ENCODE results near the gene NR1D1.

GRCh38 chr17:40068917-40069750 is 31.3 kb downstream of the NR1D1 start:
- TF ChIP-seq CTCF (IDR thresholded peaks at IDR 0.05) (no peak), POLR2AphosphoS5 (IDR thresholded peaks at IDR 0.05) (no peak)

Measured in suprapubic skin (tissue), 3 donors.